IPS-20b (cell line): ENCODE measurements around the gene TOX2.

Experiments used
- H3K27ac ChIP-seq: one replicate; pipeline ENCODE4 v1.5.1; 2013; ENCODE audit warnings: low read length
- H3K27me3 ChIP-seq: 2 replicates; pipeline ENCODE4 v1.6.1; 2013; ENCODE audit warnings: mild to moderate bottlenecking, low read length, inconsistent platforms; ENCODE audit not compliant: insufficient read depth
- H3K36me3 ChIP-seq: 2 replicates; pipeline ENCODE4 v1.6.1; 2013; ENCODE audit warnings: low read depth, mild to moderate bottlenecking, inconsistent platforms, low read length, moderate library complexity; ENCODE audit not compliant: insufficient read depth
- H3K4me1 ChIP-seq: 2 replicates; pipeline ENCODE4 v1.6.1; 2013; ENCODE audit warnings: mild to moderate bottlenecking, control low read depth, inconsistent platforms, low read length, moderate library complexity; ENCODE audit not compliant: insufficient read depth
- H3K4me3 ChIP-seq: 2 replicates; pipeline ENCODE4 v1.5.1; 2013; ENCODE audit warnings: mild to moderate bottlenecking, low read length, inconsistent platforms
- H3K9ac ChIP-seq: 2 replicates; pipeline ENCODE4 v1.6.1; 2013; ENCODE audit warnings: low read depth, mild to moderate bottlenecking, inconsistent platforms, low read length, moderate library complexity
- H3K9me3 ChIP-seq: 2 replicates; pipeline ENCODE4 v1.6.1; 2013; ENCODE audit warnings: mild to moderate bottlenecking, low read depth, low read length, inconsistent platforms; ENCODE audit not compliant: insufficient read depth

Gene TOX2

GRCh38 chr20:43999848-44000247 lies 85.2 kb downstream of the TOX2 start:
- no peak overlapping the region for H3K27ac ChIP-seq
- H3K4me3 ChIP-seq: no peak overlapping the region
- H3K36me3 ChIP-seq: no peaks in the 10 kb centered on the region
- H3K9ac ChIP-seq: no peak overlapping the region
- no peaks in the 10 kb centered on the region for H3K27me3 ChIP-seq
- no peaks in the 10 kb centered on the region for H3K9me3 ChIP-seq
- H3K4me1 ChIP-seq: no peaks in the 10 kb centered on the region

- Histone ChIP-seq H3K9ac (no peak overlapping the region), H3K9me3 (no peaks in the 10 kb centered on the region), H3K4me3 (no peak overlapping the region), H3K36me3 (no peaks in the 10 kb centered on the region), H3K27ac (no peak overlapping the region), H3K27me3 (no peaks in the 10 kb centered on the region), H3K4me1 (no peaks in the 10 kb centered on the region)
Measured at GRCh38 chr20:44001667-44002596, 87.3 kb downstream of the TOX2 start.

GRCh38 chr20:44002861-44003260 lies 88.2 kb downstream of the TOX2 start:
- H3K4me1 ChIP-seq: no peaks in the 10 kb centered on the region
- H3K9me3 ChIP-seq: no peaks in the 10 kb centered on the region
- no peak overlapping the region for H3K9ac ChIP-seq
- H3K4me3 ChIP-seq: no peak overlapping the region
- H3K27ac ChIP-seq: no peak overlapping the region
- no peaks in the 10 kb centered on the region for H3K36me3 ChIP-seq
- no peaks in the 10 kb centered on the region for H3K27me3 ChIP-seq

GRCh38 chr20:44003609-44004008 lies 89.0 kb downstream of the TOX2 start:
- H3K9ac ChIP-seq: no peak overlapping the region
- H3K27me3 ChIP-seq: no peaks in the 10 kb centered on the region
- no peak overlapping the region for H3K27ac ChIP-seq
- H3K4me3 ChIP-seq: no peak overlapping the region
- H3K9me3 ChIP-seq: no peaks in the 10 kb centered on the region
- no peaks in the 10 kb centered on the region for H3K4me1 ChIP-seq
- no peaks in the 10 kb centered on the region for H3K36me3 ChIP-seq

GRCh38 chr20:44004306-44004915 lies 89.8 kb downstream of the TOX2 start:
- Histone ChIP-seq H3K4me3 (no peak overlapping the region), H3K36me3 (no peaks in the 10 kb centered on the region), H3K27me3 (no peaks in the 10 kb centered on the region), H3K9ac (no peak overlapping the region), H3K4me1 (no peaks in the 10 kb centered on the region), H3K27ac (no peak overlapping the region), H3K9me3 (no peaks in the 10 kb centered on the region)

GRCh38 chr20:44005661-44006060 lies 91.0 kb downstream of the TOX2 start:
- Histone ChIP-seq H3K27me3 (no peaks in the 10 kb centered on the region), H3K9ac (no peak overlapping the region), H3K9me3 (no peaks in the 10 kb centered on the region), H3K4me3 (no peak overlapping the region), H3K4me1 (no peaks in the 10 kb centered on the region), H3K36me3 (no peaks in the 10 kb centered on the region), H3K27ac (no peak overlapping the region)

- Histone ChIP-seq H3K9ac (no peak overlapping the region), H3K27ac (no peak overlapping the region), H3K9me3 (no peaks in the 10 kb centered on the region), H3K4me3 (no peak overlapping the region), H3K4me1 (no peaks in the 10 kb centered on the region), H3K36me3 (no peaks in the 10 kb centered on the region), H3K27me3 (no peaks in the 10 kb centered on the region)
Measured at GRCh38 chr20:44006126-44006525, 91.5 kb downstream of the TOX2 start.

GRCh38 chr20:44006578-44006977 lies 91.9 kb downstream of the TOX2 start:
- H3K27me3 ChIP-seq: no peaks in the 10 kb centered on the region

GRCh38 chr20:44008806-44009678 lies 94.4 kb downstream of the TOX2 start:
- H3K4me1 ChIP-seq: no peaks in the 10 kb centered on the region
- no peak overlapping the region for H3K9ac ChIP-seq
- no peaks in the 10 kb centered on the region for H3K27me3 ChIP-seq
- no peak overlapping the region for H3K27ac ChIP-seq
- H3K9me3 ChIP-seq: no peaks in the 10 kb centered on the region
- H3K4me3 ChIP-seq: no peak overlapping the region
- no peaks in the 10 kb centered on the region for H3K36me3 ChIP-seq

More at GRCh38 chr20:44006578-44006977, 91.9 kb downstream of the TOX2 start:
- no peak overlapping the region for H3K27ac ChIP-seq
- no peaks in the 10 kb centered on the region for H3K36me3 ChIP-seq
- H3K9me3 ChIP-seq: no peaks in the 10 kb centered on the region
- H3K4me1 ChIP-seq: no peaks in the 10 kb centered on the region
- no peak overlapping the region for H3K9ac ChIP-seq
- H3K4me3 ChIP-seq: no peak overlapping the region

GRCh38 chr20:44009679-44009992 lies 95.0 kb downstream of the TOX2 start:
- Histone ChIP-seq H3K36me3 (no peaks in the 10 kb centered on the region), H3K9me3 (no peaks in the 10 kb centered on the region), H3K4me1 (no peaks in the 10 kb centered on the region), H3K27me3 (no peaks in the 10 kb centered on the region), H3K9ac (no peak overlapping the region), H3K4me3 (no peak overlapping the region), H3K27ac (no peak overlapping the region)

- H3K36me3 ChIP-seq: no peaks in the 10 kb centered on the region
- no peak overlapping the region for H3K9ac ChIP-seq
- no peaks in the 10 kb centered on the region for H3K27me3 ChIP-seq
- no peaks in the 10 kb centered on the region for H3K9me3 ChIP-seq
- no peaks in the 10 kb centered on the region for H3K4me1 ChIP-seq
- H3K27ac ChIP-seq: no peak overlapping the region
- no peak overlapping the region for H3K4me3 ChIP-seq
Measured at GRCh38 chr20:44010162-44010704, 95.6 kb downstream of the TOX2 start.
